HK-2 (cell line): ENCODE results near the gene TMEM38A.
"Not testable (repeated sequence)": the region's sequence is repeated elsewhere in the genome, so short reads cannot be mapped to it uniquely, and the experiment has no call there.

Experiments used
- DNase-seq: peaks from one replicate; pipeline ENCODE4 v3.0.0-alpha.2; 2018; ENCODE audit not compliant: unreplicated experiment

The TMEM38A gene

GRCh38 chr19:16677055-16677454 is 16.1 kb downstream of the TMEM38A start:
- DNase-seq, result no peak

GRCh38 chr19:16678498-16678897 is 17.6 kb downstream of the TMEM38A start:
- DNase-seq, result no peak

- DNase-seq, result no peak
Observed at GRCh38 chr19:16679811-16680210, 18.9 kb downstream of the TMEM38A start.

- no peak for DNase-seq
Observed at GRCh38 chr19:16682539-16682938, 21.6 kb downstream of the TMEM38A start.

- no peak for DNase-seq
Observed at GRCh38 chr19:16684216-16684615, 23.3 kb downstream of the TMEM38A start.

GRCh38 chr19:16688084-16688483 is 27.1 kb downstream of the TMEM38A start:
- no peak for DNase-seq

- no peak for DNase-seq
Observed at GRCh38 chr19:16698914-16699313, 38.0 kb downstream of the TMEM38A start.

- no peak for DNase-seq
Observed at GRCh38 chr19:16702123-16702522, 41.2 kb downstream of the TMEM38A start.

- no peak for DNase-seq
Observed at GRCh38 chr19:16703677-16704076, 42.7 kb downstream of the TMEM38A start.

- DNase-seq, result not testable (repeated sequence)
Observed at GRCh38 chr19:16710870-16711269, 49.9 kb downstream of the TMEM38A start.

- DNase-seq, result not testable (repeated sequence)
Observed at GRCh38 chr19:16712295-16712694, 51.4 kb downstream of the TMEM38A start.

- DNase-seq, result peak; percentile 56
Observed at GRCh38 chr19:16714702-16715287, 53.9 kb downstream of the TMEM38A start.

GRCh38 chr19:16715611-16716010 is 54.7 kb downstream of the TMEM38A start:
- no peak for DNase-seq

- DNase-seq, result no peak
Observed at GRCh38 chr19:16721051-16721450, 60.1 kb downstream of the TMEM38A start.

GRCh38 chr19:16722591-16722990 is 61.7 kb downstream of the TMEM38A start:
- DNase-seq, result no peak

GRCh38 chr19:16726916-16727315 is 66.0 kb downstream of the TMEM38A start:
- DNase-seq, result no peak

GRCh38 chr19:16735650-16736266 is 74.8 kb downstream of the TMEM38A start:
- not testable (repeated sequence) for DNase-seq

- no peak for DNase-seq
Observed at GRCh38 chr19:16736709-16737108, 75.8 kb downstream of the TMEM38A start.

GRCh38 chr19:16737911-16738310 is 77.0 kb downstream of the TMEM38A start:
- no peak for DNase-seq

GRCh38 chr19:16739546-16739945 is 78.6 kb downstream of the TMEM38A start:
- no peak for DNase-seq
